ENCODE data around the gene SERTAD1.
"Not testable (repeated sequence)": the region's sequence is repeated elsewhere in the genome, so short reads cannot be mapped to it uniquely, and the experiment has no call there.

Gene SERTAD1, protein sequence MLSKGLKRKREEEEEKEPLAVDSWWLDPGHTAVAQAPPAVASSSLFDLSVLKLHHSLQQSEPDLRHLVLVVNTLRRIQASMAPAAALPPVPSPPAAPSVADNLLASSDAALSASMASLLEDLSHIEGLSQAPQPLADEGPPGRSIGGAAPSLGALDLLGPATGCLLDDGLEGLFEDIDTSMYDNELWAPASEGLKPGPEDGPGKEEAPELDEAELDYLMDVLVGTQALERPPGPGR

DNA sequence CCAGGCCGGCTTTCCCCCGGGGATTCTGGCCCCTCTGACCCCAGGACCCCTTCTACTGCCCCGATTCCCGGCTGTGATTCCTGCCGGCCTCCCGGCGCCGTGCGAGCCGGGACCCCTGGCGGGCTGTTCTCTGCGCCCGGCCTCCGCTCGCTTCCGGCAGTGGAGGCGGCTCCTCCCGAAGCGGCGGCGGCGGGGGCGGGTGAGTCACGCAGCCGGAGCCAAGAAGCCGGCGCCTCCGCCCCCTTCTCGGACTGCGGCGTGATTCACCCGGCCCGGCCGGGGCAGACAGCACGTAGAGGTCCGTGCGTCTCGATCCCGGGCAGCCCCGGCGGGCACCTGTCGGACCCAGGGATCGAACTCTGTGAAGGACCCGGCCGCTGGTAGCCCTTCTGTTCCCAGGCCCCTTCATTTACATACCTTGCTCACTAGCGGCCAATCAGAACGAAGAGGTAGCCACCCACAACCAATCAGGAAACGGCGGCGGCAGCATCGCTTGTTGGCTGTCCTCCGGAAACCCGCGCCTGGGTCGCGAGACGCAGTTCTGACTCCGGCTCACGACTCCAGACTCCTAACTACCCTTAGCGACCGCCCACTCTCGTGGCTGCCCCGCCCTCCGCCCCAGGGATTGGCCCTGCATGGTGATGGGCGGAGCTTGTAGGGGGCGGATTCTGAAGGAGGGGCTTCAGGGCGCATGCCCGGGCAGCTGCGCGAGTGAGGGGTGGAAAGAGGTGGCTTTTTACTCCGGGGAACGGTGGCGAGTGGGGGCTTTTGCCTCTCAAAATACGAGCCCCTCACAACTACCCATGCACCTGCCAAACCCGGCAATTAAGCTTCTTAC is at the start of gene SERTAD1:
TSS of gene SERTAD1 (minus strand) at position 543 of the 838 bp plus-strand sequence. CDS start 2,446 bp downstream, outside the sequence.
- DNase-seq: peak; percentile 100

DNA sequence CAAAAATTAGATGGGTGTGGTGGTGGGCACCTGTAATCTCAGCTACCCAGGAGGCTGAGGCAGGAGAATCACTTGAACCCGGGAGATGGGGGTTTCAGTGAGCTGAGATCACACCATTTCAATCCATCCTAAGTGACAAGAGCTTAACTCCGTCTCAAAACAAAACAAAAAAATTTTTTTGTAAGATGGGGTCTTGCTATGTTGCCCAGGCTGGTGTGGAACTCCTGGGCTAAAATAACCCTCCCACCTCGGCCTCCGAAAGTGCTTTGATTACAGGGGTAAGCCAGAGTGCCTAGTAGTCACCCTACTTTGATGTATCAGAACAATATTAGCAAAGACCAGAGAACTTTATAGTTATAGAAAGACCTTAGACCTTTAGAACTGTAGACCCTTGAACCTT is 48.9 kb upstream of the SERTAD1 start:
- no peak for DNase-seq

DNA sequence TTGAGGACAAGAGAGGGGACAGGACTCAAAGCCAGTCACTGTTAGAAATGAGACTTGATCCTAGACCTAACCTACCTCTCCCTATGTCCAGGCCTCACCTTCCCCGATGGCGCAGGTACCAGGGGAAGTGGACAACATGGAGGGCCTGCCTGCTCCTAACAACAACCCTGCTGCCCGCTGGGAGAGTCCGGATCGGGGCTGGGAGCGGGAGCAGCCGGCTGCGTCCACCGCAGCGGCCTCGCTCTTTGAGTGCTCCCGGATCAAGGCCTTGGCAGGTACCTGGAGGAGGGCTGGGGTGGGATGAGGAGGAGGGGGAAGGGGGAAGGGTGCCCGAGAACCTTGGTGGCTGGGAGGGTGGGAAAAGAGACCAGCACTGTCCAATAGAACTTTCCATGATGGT is 46.7 kb upstream of the SERTAD1 start:
- DNase-seq: no peak

DNA sequence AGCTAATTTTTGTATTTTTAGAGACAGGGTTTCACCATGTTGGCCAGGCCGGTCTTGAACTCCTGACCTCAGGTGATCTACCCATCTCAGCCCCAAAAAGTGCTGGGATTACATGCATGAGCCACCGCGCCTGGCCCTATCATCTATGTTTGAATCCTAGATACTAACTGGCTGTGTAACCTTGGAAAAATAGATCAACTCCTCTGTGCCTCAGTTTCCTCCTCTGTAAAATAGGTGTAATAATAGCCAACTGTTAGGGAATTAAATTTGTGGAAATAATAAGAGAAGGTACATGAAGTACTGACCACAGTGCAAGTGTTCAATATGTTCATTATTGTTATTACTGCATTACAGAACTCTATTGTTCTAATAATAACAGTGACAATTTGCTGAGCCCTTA is 45.3 kb upstream of the SERTAD1 start:
- DNase-seq: no peak

DNA sequence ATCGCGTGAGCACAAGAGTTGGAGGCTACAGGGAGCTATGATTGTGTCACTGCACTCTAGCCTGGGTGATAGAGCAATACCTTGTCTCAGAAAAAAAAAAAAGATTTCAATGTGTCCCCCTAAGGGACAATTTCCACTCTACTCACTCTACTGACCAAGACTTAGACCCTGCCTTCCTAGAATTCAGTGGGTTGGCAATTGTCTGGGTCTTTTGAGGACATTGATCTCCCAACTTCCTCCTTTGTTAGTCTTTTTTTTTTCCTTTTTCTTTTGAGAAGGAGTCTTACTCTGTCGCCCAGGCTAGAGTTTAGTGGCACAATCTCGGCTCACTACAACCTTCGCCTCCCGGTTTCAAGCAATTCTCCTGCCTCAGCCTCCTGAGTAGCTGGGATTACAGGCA is 43.2 kb upstream of the SERTAD1 start:
- no peak for DNase-seq

DNA sequence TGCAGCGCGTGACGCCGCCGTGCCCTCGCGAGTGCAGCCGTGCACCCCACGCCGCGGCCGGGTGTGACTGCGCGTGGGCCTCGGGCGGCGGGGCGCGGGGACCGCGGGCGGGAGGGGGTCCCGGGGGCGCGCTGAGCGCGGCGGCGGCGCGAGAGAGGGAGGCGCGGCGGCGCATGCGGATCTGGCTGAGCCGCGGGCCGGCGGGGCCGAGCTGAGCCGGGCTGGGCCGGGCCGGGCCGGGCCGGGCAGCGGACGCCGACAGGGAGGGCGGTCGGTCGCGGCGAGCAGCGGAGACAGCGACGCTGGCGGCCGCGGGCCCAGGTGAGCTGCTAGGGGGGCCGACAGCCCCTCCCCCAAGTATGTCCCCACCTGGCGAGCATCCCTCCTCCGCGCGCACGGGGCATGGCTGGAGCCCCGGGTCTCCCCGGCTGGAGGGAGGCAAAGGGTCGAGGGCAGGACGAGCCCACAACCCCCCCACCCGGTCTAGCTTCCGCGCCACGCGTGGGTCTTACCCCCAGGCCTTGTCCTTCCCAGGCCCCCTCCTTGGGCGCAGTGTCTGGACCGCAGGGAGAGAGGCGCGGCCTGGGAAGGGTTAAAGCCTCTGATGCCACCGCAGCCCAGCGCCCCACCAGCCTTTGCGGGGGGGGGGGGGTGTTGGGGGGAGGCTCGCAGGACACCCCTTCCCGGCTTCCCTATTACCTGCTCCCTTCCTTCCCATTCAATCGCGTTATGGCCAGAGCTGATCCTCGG is 41.4 kb upstream of the SERTAD1 start, which contains the start of gene SPTBN4:
TSS of gene SPTBN4 (plus strand) at position 17 of the 750 bp plus-strand sequence. CDS start 5,621 bp downstream, outside the sequence.
- DNase-seq: peak; percentile 65

DNA sequence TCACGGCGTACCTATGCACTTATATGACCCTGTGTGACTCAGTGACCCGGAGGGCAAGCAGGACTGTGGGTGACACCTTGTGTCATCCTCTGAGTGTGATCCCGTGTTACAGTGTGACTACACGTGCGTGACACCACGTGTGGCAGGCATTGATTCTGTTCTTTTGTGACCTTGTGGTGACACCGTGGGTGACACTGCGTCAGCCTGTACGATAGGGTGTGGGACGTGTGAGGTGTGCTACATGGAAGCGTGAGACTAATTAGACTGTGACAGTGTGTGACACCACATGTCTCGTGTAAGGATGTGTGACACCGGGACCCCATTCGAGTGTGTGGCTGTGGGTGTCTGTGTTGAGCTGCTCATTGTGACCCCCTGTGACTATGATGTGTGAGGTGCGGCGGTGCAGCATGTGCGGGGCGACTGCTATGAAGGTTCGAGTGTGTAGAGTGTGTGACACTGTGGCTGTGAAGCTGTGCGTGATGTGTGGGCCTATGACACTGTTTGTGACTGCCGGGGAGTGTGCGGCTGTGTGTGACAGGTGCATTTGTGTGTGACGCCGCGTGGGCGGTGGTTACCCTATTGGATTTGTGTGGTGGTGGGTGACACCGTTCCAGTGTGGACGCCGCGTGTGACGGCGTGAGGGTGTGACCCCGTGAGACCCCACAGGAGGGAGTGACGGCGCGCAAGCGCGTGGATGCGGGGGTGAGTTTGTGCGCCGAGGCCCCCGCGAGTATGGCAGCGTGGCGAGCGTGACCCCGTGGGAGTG is 40.6 kb upstream of the SERTAD1 start:
- DNase-seq: no peak

DNA sequence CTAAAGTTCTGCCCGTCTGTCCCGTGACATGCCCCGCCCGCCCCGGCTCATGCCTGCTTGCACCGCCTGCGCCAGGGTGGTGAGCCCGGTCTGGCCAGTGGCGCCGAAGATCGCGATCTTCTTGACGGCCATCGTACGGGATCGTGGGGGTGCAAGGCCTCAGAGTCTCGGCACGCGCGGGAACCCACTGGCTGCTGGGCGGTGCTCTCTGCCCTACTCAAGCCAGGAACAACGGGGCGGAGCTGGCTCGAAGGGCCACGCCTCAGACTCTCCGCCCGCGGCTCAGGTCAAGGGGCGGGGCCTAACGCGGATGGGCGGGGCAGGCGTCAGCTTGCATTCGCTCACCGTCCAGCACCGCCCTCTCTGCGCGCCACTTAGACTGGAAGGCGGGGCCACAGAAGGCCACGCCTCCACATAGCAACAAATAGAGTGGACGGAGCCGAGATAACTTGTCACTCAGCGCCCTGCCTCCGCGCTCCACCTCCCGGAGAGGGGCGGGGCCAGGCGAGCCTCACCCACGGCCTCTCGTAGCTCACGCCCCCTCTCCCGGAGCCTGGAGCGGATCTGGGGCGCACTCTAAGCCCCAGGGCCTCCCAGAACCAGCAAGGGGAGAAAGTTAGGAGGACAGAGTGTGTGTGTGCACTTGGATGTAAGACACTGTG is 39.9 kb upstream of the SERTAD1 start, which contains the start of gene BLVRB:
TSS of gene BLVRB (minus strand) at position 189 of the 662 bp plus-strand sequence. CDS start at position 132, 57 bp downstream.
- DNase-seq: peak; percentile 100

DNA sequence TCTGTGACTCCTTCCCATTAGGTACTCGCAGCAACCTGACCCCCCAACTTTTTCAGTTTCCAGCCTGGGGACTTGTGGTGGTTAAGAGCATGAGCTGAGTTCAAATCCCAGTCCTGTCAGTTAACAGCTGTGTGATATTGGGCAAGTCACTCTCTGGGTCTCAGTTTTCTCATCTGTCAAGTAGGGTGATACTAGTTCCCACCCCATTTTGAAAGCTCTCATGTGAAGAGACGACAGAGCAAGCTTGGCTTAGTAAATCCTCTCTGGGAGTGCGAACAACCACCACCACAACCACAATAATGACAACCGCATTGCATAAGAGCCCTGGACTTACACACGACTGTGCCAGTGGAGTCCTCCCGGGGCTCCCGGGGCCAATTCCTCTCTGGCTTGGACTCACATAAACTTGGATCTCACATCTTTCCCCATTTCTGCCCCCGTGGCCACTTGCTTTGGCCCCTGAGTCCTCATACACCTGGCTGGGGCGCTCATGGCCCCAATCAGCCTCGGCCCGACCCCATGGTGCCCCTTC is 39.3 kb upstream of the SERTAD1 start:
- DNase-seq: peak; percentile 63

DNA sequence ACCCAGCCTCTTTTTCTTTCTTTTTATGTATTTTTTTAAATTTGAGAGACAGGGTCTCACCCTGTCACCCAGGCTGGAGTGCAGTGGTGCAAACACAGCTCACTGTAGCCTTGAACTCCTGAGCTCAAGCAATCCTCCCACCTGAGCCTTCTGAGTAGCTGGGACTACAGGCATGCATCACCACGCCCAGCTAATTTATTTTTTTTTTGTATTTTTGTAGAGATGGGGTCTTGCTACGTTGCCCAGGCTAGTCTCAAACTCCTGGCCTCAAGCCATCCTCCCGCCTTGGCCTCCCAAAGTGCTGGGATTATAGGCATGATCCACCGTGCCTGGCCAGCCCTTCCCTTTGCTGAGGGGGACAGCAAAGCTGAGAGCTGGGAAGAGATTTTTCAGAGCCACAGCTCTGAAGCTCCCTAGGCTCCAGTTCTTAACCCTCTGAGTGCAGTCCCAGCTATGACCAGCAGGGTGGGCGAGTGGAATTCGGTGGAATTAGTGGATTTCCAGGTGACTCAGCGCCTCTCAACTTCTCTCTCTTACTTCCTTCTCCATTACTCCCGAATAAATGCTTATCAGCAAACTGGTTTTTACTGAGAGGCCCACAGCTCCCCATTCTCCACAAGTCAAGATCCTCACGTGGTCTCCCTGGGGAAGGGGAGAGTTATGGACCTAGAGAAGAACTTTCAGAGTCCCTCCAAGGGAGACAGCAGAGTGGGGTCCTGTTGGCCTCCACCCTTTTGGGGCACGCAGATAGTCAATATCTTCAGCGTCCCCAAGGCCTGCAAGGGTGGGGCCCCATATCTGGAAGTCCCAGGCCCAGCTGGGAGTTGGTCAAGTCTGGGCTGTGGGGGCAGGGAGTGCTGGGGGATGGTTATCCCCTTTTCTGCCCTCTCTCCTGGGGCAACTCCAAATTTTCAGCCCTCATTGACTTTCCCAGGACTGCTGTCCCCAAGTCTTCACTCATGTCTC is 38.5 kb upstream of the SERTAD1 start:
- DNase-seq: peak; percentile 89

DNA sequence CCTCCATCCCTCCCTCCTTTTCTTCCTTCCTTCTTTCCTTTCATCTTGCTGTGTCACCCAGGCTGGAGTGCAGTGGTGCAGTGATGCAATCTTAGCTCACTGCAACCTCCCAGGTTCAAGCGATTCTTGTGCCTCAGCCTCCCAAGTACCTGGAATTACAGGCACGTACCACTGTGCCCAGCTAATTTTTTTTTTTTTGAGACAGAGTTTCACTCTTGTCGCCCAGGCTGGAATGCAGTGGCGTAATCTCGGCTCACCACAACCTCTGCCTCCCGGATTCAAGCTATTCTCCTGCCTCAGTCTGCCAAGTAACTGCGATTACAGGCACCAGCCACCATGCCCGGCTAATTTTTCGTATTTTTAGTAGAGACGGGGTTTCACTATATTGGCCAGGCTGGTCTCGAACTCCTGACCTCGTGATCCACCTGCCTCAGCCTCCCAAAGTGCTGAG is 37.8 kb upstream of the SERTAD1 start:
- DNase-seq: not testable (repeated sequence)

DNA sequence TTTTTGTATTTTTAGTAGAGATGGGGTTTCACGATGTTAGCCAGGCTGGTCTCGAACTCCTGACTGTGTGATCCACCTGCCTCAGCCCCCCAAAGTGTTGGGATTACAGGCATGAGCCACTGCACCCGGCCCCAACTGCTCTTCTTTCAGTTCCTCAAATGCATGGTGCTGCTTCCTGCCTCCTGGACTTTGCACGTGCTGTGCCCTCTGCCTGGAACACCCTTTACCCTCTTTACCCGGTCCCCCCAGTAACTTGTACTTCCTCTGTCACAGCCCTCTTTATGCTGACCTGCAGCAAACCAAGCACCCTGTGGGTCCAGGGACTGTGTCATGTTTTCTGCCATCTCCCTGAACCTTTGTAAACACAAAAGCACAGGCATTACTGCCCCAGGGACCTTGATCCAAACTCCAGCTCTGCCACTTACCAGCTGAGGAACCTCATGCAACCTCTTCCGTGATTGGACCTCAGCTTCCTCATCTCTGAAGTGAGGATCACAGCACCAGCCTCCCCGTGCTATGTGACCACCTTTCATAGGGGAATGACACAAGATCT is 36.0 kb upstream of the SERTAD1 start:
- DNase-seq: no peak

DNA sequence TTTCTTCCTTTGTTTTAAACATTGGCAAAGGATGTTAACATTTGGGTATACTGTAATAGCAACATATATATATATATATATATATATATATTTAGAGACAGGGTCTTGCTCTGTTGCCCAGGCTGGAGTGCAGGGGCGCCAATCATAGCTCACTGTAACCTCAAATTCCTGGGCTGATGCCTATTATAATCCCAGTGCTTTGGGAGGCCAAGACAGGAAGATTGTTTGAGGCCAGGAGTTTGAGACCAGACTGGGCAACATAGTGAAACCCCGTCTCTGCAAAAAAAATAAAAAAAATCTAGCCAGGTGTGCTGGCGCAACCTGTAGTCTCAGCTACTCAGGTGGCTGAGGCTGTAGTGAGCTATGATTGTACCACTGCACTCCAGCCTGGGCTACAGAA is 34.4 kb upstream of the SERTAD1 start:
- no peak for DNase-seq

DNA sequence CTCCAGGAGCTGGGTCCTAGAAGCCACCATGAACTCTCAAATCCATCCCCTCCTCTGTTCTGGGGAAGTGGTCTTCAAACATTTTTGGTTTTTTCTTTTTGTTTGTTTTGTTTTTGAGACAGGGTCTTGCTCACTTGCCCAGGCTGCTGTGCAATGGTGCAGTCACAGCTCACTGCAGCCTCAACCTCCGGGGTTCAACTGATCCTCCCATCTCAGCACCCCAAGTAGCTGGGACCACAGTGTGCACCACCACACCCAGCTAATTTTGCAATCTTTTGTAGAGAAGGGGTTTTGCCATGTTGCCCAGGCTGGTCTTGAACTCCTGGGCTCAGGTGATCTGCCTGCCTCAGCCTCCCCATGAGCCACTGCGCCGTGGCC is 32.8 kb upstream of the SERTAD1 start:
- no peak for DNase-seq

DNA sequence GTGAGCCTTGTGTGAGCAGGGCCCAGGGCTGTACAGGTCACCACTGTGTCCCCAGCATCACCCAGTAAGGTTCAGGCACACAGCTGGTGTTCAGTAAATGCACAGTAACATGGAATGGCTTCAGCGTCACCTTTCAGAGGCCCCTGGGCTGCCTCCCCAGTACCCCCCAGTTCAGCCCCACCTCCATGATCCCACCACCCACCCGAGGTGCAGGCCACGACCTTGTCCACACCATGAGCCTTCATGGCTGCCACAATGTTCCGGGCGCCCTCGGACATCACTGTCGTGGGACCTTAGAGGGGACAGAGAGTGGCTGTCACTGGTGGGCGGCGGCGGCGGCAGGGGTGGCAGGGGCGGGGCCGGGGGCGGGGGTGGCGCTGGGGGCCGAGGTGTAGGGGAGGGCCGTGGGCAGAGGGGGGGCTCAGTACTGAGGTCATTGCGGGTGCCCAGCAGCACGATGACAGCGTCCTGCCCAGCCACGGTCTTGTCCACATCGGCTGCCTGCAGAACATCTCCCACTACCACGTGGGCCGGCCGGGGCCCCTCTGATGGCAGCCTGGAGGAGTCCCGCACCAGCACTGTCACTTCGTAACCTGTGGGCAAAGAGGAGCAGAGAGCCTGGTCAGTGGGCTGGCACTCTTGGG is 32.3 kb upstream of the SERTAD1 start:
- DNase-seq: no peak

DNA sequence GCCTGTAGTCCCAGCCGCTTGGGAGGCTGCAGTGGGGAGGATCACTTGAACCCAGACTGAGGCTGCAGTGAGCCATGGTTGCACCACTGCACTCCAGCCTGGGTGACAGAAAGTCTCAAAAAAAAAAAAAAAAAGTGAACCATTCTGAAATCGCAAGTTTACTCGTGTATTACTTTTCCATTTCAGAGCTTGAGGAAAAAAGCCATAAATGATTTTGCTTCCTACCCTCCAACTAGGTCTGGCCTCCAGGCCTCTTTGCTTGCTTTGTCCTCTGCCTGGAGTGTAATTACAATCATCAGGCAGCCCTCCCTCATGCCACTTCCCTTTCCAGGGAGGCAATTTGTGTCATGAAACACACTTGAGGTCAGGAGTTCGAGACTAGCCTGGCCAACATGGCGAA is 31.3 kb upstream of the SERTAD1 start:
- no peak for DNase-seq

DNA sequence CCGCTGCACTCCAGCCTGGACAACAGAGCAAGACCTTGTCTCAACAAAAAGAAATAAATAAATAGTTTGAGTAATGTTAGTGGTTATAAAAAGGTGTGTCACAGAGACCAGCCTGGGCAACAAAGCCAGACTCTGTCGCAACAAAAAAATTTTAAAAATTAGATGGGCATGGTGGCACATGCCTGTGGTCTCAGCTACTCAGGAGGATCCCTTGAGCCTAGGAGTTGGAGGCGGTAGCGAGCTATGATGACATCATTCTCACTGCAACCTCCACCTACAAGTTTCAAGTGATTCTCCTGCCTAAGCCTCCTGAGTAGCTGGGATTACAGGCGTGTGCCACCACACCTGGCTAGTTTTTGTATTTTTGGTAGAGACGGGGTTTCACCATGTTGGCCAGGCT is 28.2 kb upstream of the SERTAD1 start:
- DNase-seq: not testable (repeated sequence)

DNA sequence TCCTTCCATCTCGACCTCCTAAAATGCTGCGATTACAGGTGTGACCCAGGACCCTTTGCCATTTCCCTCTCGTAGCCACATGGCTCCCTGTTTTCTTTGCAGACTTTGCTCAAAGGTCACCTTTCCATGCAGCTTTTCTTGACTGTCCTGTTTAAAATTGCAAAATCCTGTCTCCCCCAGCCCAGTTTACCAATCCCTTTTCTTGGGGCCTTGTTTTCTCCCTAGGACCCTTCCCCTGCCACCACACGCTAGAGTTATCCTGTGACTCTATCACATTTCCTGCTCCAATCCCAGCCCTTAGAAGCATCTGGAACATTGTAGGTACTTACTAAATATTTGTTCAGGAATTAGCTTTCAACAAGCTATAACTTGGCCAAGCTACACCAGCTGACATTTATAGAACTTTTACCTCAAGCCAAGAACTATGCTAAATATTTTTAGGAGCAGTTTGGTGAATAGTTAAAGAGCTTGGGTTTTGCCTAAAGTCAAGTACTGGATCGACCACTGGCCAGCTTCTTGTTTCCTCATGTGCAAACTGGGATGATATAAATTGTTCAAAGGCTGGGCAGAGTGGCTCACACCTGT is 27.5 kb upstream of the SERTAD1 start:
- no peak for DNase-seq

DNA sequence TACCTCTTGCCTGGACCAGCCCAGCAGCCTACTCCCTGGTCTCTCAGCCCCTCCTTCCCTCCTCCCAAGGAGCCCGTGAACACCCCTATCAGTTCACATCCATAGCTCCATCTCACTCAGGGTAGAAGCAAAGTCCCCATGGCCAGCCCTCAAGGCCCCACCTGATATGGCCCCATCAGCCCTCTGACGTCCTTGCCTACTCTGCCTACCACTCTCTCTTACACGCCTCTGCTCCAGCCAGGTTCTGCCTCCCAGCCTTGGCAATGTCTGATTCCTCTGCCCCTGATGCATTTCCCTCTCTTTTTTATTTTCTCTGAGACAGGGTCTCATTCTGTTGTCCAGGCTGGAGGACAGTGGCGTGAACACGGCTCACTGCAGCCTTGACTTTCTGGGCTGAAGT is 26.2 kb upstream of the SERTAD1 start:
- DNase-seq: no peak

Measured in activated CD8-positive, alpha-beta memory T cell treated with anti-CD3 and anti-CD28 coated beads for 24 hours (primary cell).